Fibroblast of upper back skin (primary cell): Measurements from ENCODE around the gene SAGE1.
"Not testable (repeated sequence)": the region's sequence is repeated elsewhere in the genome, so short reads cannot be mapped to it uniquely, and the experiment has no call there.

Experiments used
- DNase-seq: peaks from one replicate; pipeline ENCODE4 v3.0.0-alpha.2; 2013

SAGE1 gene, protein sequence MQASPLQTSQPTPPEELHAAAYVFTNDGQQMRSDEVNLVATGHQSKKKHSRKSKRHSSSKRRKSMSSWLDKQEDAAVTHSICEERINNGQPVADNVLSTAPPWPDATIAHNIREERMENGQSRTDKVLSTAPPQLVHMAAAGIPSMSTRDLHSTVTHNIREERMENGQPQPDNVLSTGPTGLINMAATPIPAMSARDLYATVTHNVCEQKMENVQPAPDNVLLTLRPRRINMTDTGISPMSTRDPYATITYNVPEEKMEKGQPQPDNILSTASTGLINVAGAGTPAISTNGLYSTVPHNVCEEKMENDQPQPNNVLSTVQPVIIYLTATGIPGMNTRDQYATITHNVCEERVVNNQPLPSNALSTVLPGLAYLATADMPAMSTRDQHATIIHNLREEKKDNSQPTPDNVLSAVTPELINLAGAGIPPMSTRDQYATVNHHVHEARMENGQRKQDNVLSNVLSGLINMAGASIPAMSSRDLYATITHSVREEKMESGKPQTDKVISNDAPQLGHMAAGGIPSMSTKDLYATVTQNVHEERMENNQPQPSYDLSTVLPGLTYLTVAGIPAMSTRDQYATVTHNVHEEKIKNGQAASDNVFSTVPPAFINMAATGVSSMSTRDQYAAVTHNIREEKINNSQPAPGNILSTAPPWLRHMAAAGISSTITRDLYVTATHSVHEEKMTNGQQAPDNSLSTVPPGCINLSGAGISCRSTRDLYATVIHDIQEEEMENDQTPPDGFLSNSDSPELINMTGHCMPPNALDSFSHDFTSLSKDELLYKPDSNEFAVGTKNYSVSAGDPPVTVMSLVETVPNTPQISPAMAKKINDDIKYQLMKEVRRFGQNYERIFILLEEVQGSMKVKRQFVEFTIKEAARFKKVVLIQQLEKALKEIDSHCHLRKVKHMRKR

DNA sequence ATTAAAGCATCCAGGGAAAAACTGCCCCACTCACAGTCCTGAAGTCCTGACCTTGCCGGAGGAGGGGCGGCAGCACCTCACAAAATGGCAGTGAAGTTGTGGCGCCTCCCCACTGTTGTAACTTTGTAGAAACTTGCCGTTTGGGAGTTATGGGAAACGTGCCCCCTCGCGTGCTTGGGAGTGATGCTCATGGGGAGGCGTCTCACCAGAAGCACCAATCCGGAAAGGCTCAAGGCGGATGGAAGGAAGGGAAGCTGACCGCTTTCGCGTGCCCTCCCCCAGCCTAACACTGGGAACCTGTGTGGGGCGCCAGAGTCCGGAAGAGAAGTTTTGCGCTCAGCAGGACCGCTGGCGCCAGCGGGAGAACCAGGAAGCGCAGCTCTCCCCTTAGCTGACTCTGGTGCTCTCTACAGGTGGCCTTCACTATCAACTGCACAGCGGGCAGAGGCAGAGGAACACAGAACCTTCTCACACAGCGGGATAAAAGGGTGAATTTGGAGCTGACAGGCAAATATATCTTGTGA is at the start of gene SAGE1, which contains the start of gene CT45A10:
Gene SAGE1 (plus strand): TSS at position 423 of the 524 bp plus-strand sequence. CDS start 2,527 bp downstream, outside the sequence.
Gene CT45A10 (minus strand): TSS at position 151 of the 524 bp plus-strand sequence. CDS start 8,100 bp downstream, outside the sequence.
- no peak for DNase-seq

DNA sequence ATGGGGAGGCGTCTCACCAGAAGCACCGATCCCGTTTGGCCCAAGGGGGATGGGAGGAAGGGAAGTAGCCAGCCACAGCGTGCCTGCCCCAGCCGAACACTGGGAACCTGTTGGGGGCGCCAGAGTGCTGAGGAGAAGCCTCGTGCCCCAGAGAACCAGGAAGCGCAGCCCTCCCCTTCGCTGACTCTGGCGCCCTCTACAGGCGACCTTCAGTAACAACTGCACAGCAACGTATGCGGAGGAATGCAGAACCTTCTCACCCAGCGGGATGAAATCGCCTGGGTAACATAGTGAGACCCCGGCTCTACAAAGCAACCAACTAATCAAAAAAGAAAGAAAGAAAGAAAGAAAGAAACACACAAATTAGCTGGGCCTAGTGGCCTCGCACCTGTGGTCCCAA is 39.1 kb upstream of the SAGE1 start, which contains the start of gene CT45A8:
Gene CT45A8 (minus strand): TSS at position 101 of the 400 bp plus-strand sequence. CDS start 3,755 bp downstream, outside the sequence.
- DNase-seq, result not testable (repeated sequence)

DNA sequence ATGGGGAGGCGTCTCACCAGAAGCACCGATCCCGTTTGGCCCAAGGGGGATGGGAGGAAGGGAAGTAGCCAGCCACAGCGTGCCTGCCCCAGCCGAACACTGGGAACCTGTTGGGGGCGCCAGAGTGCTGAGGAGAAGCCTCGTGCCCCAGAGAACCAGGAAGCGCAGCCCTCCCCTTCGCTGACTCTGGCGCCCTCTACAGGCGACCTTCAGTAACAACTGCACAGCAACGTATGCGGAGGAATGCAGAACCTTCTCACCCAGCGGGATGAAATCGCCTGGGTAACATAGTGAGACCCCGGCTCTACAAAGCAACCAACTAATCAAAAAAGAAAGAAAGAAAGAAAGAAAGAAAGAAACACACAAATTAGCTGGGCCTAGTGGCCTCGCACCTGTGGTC is 21.8 kb upstream of the SAGE1 start, which contains the start of gene CT45A9:
Gene CT45A9 (minus strand): TSS at position 101 of the 400 bp plus-strand sequence. CDS start 3,751 bp downstream, outside the sequence.
- not testable (repeated sequence) for DNase-seq

DNA sequence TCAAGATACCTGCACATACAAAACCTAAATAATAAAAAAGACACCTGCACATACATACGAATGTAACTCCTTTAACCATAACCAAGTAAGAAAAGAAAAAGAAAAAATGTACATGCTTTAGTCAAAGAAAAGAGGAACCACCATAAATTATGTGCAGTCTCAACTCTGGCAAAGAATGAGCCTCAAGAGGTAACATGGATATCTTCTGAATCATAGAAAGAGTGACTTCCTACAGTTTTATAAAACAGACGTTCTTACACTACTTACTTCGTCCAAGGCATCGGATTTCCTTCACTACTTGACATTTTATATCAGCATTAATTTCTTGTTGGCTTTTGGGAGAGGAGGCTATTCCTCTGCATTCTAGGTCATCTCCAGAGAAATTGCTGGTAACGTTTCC is 10.8 kb upstream of the SAGE1 start:
- not testable (repeated sequence) for DNase-seq

DNA sequence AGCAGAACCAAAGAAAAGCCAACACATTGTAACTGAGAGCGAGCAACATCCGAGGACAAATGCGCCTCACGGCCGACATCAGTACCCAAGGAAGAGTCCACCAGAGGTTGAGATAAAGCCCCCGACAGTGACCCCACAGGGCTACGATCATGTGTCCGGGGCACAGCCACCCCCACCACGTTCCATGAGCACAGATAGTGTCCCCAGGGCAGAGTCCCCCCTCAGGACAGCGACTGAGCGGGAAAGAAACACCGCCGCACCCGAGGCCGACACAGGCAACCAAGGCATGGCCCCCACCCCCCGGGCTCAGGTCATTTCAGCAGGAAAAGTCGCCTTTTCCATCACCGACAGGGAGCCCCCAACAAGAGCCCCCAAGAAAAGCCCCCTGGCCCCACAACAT is 5.3 kb upstream of the SAGE1 start:
- not testable (repeated sequence) for DNase-seq

DNA sequence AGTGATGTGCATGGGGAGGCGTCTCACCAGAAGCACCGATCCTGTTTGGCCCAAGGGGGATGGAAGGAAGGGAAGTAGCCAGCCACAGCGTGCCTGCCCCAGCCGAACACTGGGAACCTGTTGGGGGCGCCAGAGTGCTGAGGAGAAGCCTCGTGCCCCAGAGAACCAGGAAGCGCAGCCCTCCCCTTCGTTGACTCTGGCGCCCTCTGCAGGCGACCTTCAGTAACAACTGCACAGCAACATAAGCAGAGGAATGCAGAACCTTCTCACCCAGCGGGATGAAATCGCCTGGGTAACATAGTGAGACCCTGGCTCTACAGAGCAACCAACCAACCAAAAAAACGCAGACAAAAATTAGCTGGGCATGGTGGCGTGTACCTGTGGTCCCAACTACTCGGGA is 4.5 kb upstream of the SAGE1 start:
- not testable (repeated sequence) for DNase-seq

DNA sequence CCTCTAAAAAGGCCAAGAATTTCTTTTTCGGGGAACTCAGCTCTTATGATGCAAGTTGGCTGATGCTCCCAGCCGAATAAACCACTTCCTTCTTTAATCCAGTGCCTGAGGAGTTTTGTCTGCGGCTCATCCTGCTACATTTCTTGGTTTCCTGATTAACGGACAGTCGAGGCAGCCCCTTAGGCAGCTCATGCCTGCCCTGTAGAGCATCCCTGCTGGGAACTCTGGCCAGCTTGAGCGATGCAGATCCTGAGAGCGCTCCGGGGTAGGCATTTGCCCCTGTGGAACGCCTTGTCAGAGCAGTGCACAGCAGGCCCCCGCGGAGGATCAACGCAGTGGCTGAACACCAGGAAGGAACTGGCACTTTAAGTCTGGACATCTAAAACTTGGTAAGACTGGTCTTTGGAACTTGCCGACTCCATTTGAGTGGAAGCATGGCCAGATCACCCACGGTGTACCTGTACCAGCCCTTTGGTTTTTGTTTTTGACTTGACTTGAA is 3.4 kb upstream of the SAGE1 start:
- no peak for DNase-seq

DNA sequence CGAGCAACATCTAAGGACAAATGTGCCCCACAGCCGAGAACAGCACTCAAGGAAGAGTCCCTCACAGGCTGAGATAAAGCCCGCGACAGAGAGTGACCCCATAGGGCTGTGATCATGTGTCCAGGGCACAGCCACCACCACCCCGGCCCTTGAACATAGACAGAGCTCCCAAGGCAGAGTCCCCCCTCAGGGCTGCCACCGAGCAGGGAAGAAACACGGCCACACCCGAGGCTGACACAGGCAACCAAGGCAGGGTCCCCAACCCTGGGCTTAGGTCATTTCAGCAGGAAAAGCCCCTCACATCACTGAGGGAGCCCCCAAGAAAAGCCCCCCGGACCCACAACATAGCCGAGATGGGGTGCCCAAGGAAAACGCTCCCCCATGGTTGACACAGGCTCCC is 735 bp upstream of the SAGE1 start:
- no peak for DNase-seq

DNA sequence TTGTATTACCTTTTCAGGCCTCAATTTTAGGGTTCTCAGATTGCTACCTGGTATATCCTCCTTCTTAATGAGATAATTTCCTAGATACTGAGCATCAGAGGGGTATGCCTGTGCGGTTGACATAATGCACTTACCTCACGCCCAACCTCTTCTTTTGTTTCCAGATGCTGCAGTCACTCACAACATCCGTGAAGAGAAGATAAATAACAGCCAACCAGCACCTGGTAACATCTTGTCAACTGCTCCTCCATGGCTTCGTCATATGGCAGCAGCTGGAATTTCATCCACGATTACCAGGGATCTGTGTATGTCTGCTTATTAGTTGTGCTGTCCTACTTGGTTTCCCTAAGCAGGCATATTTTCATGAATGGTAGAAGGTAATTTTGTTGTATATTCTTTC is 16.7 kb downstream of the SAGE1 start:
- DNase-seq, result no peak

DNA sequence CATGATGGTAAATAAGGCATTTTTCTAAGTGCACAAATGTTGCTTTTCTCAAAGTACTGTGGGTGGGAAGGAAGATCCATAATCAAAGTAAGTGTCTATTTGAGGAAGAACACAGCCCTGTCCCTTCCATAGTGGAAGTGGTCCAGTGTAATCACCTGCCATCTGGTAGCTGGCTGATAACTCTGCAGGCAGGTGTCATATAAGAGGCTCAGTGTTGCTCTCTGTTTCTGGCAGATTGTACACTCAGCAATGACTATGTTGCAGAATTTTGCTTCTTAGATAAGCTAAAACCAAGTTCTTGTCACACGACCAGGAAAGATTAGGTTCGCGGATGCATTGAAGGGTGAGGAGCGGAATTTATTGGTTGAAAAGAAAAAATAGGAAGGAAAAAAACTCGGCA is 20.9 kb downstream of the SAGE1 start:
- no peak for DNase-seq

DNA sequence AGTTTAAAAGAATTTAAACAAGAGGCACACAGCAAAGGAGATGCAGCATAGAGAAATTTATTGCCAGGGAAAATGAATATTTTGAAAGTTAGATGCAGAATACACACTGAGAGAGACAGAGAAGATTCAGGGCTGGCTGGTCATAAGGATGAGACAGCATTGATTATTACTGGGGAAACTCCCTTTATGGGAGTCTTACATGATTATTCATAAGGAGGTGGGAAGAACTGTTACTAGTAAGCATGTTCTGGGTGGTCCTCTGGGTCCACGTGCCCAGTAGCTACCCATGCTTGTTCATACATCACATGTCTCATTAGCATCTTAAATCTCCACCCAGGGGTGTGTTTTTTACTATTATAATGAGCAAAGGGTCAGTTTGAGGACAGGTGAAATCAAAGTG is 27.0 kb downstream of the SAGE1 start:
- DNase-seq, result not testable (repeated sequence)

DNA sequence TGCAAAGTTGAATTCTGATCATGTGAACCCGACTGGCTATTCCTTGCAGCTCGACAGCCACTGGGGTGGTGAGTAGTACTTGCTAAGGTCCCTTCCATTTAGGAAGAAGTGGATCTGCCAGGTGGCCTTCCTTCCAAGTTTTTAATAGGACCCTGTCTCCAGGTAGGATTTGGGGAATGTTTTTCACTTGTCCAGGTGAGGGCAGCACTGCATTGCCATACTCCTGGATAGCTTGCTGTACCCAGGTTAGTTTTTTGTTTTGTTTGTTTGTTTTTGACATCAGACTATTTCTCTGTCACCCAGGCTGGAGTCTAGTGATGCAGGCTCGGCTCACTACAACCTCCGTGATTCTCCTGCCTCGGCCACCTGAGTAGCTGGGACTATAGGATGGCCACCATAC is 29.8 kb downstream of the SAGE1 start:
- DNase-seq, result no peak

DNA sequence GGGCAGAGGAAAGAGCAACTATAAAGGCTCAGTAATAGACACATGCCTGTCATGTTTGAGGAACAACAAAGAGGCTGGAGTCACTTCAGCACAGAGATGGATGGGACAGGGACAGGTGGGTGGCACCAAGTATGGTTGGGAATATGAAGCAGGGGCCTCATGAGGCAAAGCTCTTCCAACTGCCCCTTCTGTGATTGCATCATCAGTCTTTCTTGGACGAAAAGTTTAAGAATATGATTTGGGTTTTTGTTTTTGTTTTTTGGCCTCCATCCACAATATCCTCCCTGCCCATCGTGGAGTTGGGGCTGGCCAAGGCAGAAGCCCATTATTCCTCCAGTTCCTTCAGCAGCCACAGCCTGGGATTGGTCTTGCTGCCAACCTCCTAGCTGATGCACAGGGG is 34.4 kb downstream of the SAGE1 start:
- no peak for DNase-seq

DNA sequence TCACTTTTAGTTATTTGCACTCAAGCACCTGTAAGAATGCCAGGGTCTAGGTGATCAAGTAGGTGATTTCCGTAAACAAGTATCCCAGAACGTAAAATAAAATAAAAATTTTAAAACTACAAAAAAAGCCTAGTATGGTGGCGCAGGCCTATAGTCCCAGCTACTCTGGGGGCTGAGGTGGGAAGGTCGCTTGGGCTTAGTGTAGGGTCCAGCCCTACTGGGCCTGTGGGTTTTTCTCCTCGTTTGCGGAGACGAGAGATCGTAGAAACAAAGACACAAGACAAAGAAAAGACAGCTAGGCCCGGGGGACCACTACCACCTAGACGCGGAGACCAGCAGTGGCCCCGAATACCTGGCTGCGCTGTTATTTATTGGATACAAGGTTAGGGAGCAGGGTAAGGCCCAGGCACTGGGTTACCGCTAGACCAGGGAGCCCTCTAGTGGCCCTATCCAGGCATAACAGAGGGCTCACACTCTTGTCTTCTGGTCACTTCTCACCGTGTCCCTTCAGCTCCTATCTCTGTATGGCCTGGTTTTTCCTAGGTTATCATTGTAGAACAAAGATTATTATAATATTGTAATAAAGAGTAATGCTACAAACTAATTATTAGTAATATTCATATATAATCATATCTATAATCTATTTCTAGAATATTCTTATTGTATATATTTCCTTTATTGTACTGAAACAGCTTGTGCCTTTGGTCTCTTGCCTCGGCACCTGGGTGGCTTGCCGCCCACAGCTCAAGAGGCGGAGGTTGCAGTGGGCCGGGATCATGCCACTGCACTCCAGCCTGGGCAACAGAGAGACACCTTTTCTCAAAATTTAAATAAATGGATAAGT is 38.4 kb downstream of the SAGE1 start:
- peak; percentile 20 for DNase-seq

DNA sequence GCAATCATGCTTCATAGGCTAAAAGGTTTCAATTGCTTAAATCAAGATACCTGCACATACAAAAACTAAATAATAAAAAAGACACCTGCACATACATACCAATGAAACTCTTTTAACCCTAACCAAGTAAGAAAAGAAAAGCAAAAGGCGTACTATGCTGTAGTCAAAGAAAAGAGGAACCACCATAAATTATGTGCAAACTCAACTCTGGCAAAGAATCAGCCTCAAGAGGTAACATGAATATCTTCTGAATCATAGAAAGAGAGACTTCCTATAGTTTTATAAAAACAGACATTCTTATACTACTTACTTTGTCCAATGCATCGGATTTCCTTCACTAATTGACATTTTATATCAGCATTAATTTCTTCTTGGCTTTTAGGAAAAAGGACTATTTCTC is 51.0 kb downstream of the SAGE1 start:
- DNase-seq, result no peak

DNA sequence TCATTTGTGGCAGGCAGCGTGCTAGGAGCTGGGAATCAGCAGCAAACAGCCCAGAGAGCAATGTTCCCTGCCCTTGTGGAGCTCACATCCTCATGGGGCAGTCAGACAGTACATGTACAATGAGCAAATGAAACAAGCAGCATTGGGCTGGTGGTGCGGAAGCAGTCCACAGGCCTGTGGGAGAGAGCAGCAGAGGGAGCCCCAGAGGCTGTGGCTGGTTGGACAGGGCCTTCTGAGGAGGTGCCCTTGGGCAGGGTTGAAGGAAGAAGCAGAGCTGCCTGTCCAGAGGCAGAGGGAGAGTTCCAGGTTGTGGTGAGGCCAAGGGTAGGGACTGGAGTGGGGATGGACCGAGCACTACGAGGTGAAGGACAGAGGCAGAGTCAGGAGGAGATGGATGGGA is 57.8 kb downstream of the SAGE1 start:
- DNase-seq, result no peak
